Panc1 (cell line): ENCODE results near the gene MLH3. TPM values are rescaled to one million over a fixed set of nuclear protein-coding genes. Genes with fewer than 3 reads are reported as not detected.
A peak's percentile ranks its signal among the peaks of the same experiment; 100 is the strongest.

Source experiments
- ATAC-seq: fragments of 200-7000 bp; cut with Tn5 transposase; 2 replicates; pipeline ENCODE4 v1.9.1; 2020; ENCODE audit warnings: mild to moderate bottlenecking, moderate library complexity
- BruUV-seq: library from RNA; stranded (reverse); fragments of 400-500 nt; replicated peaks from 2 replicates; lab custom pipeline; 2021; lab: Mats Ljungman, UMichigan
- CTCF ChIA-PET: fragments of 300-600 bp; sonication (Branson Sonifier 250); formaldehyde crosslinking; loops from one replicate; lab custom pipeline; 2022; ENCODE audit warnings: antibody characterized with exemption; lab: Charles Lee
- POLR2A ChIA-PET: fragments of 300-600 bp; sonication (Branson Sonifier 250); formaldehyde crosslinking; loops from one replicate; lab custom pipeline; 2022; ENCODE audit warnings: antibody characterized with exemption; lab: Charles Lee
- DNase-seq: peaks from one replicate; pipeline ENCODE4 v3.0.0-alpha.2; 2010; ENCODE audit warnings: low read depth, low spot score
- H3K27ac ChIP-seq: 2 replicates; pipeline ENCODE4 v1.5.1; 2011; ENCODE audit warnings: mild to moderate bottlenecking, low read length, inconsistent platforms
- H3K27me3 ChIP-seq: fragments of 200-500 bp; sonication (Bioruptor generic); 2 replicates; pipeline ENCODE4 v1.6.0; 2014; ENCODE audit warnings: low read length, inconsistent platforms; ENCODE audit not compliant: control insufficient read depth, insufficient read depth
- H3K36me3 ChIP-seq: fragments of 200-500 bp; sonication (Bioruptor generic); 2 replicates; pipeline ENCODE4 v1.5.1; 2014; ENCODE audit warnings: inconsistent platforms, mild to moderate bottlenecking, low read length, moderate library complexity; ENCODE audit not compliant: control insufficient read depth, insufficient read depth
- H3K4me1 ChIP-seq: 2 replicates; pipeline ENCODE4 v1.5.1; 2011; ENCODE audit warnings: inconsistent platforms, mild to moderate bottlenecking, low read length, moderate library complexity; ENCODE audit not compliant: control insufficient read depth, insufficient read depth
- H3K4me3 ChIP-seq, 2 experiments: 2 replicates each; pipeline ENCODE4 v1.5.1; 2011 to 2012; ENCODE audit warnings: low read depth in 2 of 2, low read length in 2 of 2, mild to moderate bottlenecking in 2 of 2, inconsistent platforms in 1 of 2, moderate library complexity in 1 of 2
- H3K9me3 ChIP-seq: fragments of 200-500 bp; sonication (Bioruptor generic); 2 replicates; pipeline ENCODE4 v1.5.1; 2014; ENCODE audit warnings: low read depth, mild to moderate bottlenecking, inconsistent platforms, low read length, moderate library complexity; ENCODE audit not compliant: control insufficient read depth, insufficient read depth
- CTCF ChIP-seq: fragments of 450-650 bp; IDR thresholded peaks from 2 replicates; pipeline ENCODE4 v1.5.1; 2017; ENCODE audit warnings: mild to moderate bottlenecking
- POLR2AphosphoS5 ChIP-seq: IDR thresholded peaks from 2 replicates; pipeline ENCODE4 v1.6.1; 2012; ENCODE audit warnings: mild to moderate bottlenecking, low read depth, low read length, moderate library complexity
- REST ChIP-seq, 2 experiments: IDR thresholded peaks; 2 replicates each; pipeline ENCODE4 v1.6.1; 2011 to 2012; ENCODE audit warnings: low read depth in 2 of 2, control low read depth in 1 of 2, low read length in 1 of 2, mild to moderate bottlenecking in 1 of 2, moderate library complexity in 1 of 2; ENCODE audit not compliant: insufficient read depth in 1 of 2
- SIN3A ChIP-seq: IDR thresholded peaks from 2 replicates; pipeline ENCODE4 v1.6.1; 2012; ENCODE audit warnings: low read depth, mild to moderate bottlenecking, low read length, moderate library complexity, borderline replicate concordance; ENCODE audit not compliant: insufficient read depth
- TCF7L2 ChIP-seq: IDR thresholded peaks from 2 replicates; pipeline ENCODE4 v1.6.1; 2011; ENCODE audit warnings: mild to moderate bottlenecking, low read depth, low read length, inconsistent platforms
- in situ Hi-C: cut with HindIII; loops from 2 replicates; pipeline ENCODE4 v1.10.0; 2016; ENCODE audit warnings: low sequenced_read_pairs, low pct_unique_long_range_greater_than_20kb
- intact Hi-C: fragments of 100-400 bp; cut with micrococcal nuclease; formaldehyde crosslinking; loops from one replicate; pipeline ENCODE4 v1.10.0; 2022; ENCODE audit not compliant: unreplicated experiment
- total RNA-seq: library from RNA; stranded (reverse); gene quantifications from one replicate; pipeline ENCODE4 v1.2.1, GENCODE V29; 2021; ENCODE audit not compliant: unreplicated experiment

Gene MLH3
- total RNA-seq, 1 experiment from 2014 or later = 17.0 TPM

GRCh38 chr14:75090353-75090752 lies 39.1 kb upstream of the MLH3 start:
- no TSS peak for BruUV-seq
- Histone ChIP-seq H3K4me3 (no peak overlapping the region), H3K27me3 (no peaks in the 10 kb centered on the region), H3K36me3 (peaks cover 13% of the 10 kb centered on the region), H3K9me3 (no peaks in the 10 kb centered on the region), H3K4me1 (no peaks in the 10 kb centered on the region), H3K27ac (no peak overlapping the region)
- CTCF ChIA-PET = interaction anchor here (1.3 kb wide), 1 partner anchor 145 kb away, joined by 4 read pairs; no protein-coding TSS in a partner anchor
- ATAC-seq (no peak), DNase-seq (no peak)
- no peak for TF ChIP-seq SIN3A
- TF ChIP-seq TCF7L2 = no peak
- TF ChIP-seq POLR2AphosphoS5 = no peak
- no peak for TF ChIP-seq REST (IDR thresholded peaks at IDR 0.05; ENCODE audit: insufficient read depth in 1 of 2, low read depth in 2 of 2, low read length in 1 of 2)
- TF ChIP-seq CTCF = no peak
- intact Hi-C loops = no loop called here
- in situ Hi-C loops = no loop called here
- POLR2A ChIA-PET = no interaction called here

- ATAC-seq (peak; percentile 80), DNase-seq (peak; percentile 41)
- in situ Hi-C loops = no loop called here
- no peaks in the 10 kb centered on the region for H3K27me3 ChIP-seq
- no peak for TF ChIP-seq POLR2AphosphoS5
- TF ChIP-seq TCF7L2 = no peak
- TF ChIP-seq SIN3A = no peak
- no peak for TF ChIP-seq REST (IDR thresholded peaks at IDR 0.05; ENCODE audit: insufficient read depth in 1 of 2, low read depth in 2 of 2, low read length in 1 of 2)
- peak; percentile 79 for TF ChIP-seq CTCF
- POLR2A ChIA-PET = interaction anchor here (0.6 to 1.4 kb wide), 2 partner anchors 20 to 130 kb away, joined by 3 to 4 read pairs; partner anchors contain the start of gene ZC2HC1C
- BruUV-seq = no TSS peak
- no peaks in the 10 kb centered on the region for H3K9me3 ChIP-seq
- CTCF ChIA-PET = interaction anchor here (0.6 to 1.7 kb wide), 3 partner anchors 144 to 228 kb away, joined by 3 to 9 read pairs (median 5); no protein-coding TSS in a partner anchor
- H3K4me3 ChIP-seq = no peak overlapping the region
- H3K27ac ChIP-seq = no peak overlapping the region
- H3K36me3 ChIP-seq = peaks cover 8% of the 10 kb centered on the region
- no peaks in the 10 kb centered on the region for H3K4me1 ChIP-seq
- intact Hi-C loops = loop anchor here (5.0 to 10.0 kb wide), 2 partner anchors 144 to 226 kb away; no protein-coding TSS in a partner anchor
Measured at GRCh38 chr14:75088566-75089373, 37.5 kb upstream of the MLH3 start.
